CD4-positive, alpha-beta memory T cell (primary cell): Measurements from ENCODE around the gene PPIA. TPM values are rescaled to one million over a fixed set of nuclear protein-coding genes. Genes with fewer than 3 reads are reported as not detected.

ENCODE experiments used
- CTCF ChIA-PET: fragments of 350-600 bp; sonication (Branson Sonifier 250); formaldehyde crosslinking; loops from one replicate; lab custom pipeline; 2021; ENCODE audit warnings: inconsistent platforms; ENCODE audit not compliant: partially characterized antibody; lab: Charles Lee
- POLR2A ChIA-PET: fragments of 350-600 bp; sonication (Branson Sonifier 250); formaldehyde crosslinking; loops from one replicate; lab custom pipeline; 2021; ENCODE audit not compliant: partially characterized antibody; lab: Charles Lee
- DNase-seq, 5 donors: peaks; one replicate each; pipeline versions ENCODE4 v3.0.0 to v3.0.0-alpha.2; 2020 to 2022; ENCODE audit warnings: mixed read lengths in 1 of 5
- H3K27ac ChIP-seq: one replicate; pipeline ENCODE4 v1.7.0; 2013; ENCODE audit warnings: low read depth, low read length
- H3K27me3 ChIP-seq: 2 replicates; pipeline ENCODE4 v1.7.0; 2013; ENCODE audit warnings: mild to moderate bottlenecking, low read length, moderate library complexity; ENCODE audit not compliant: insufficient read depth
- H3K36me3 ChIP-seq: 2 replicates; pipeline ENCODE4 v1.7.0; 2013; ENCODE audit warnings: mild to moderate bottlenecking, low read length, moderate library complexity; ENCODE audit not compliant: insufficient read depth
- H3K4me1 ChIP-seq: 2 replicates; pipeline ENCODE4 v1.7.0; 2013; ENCODE audit warnings: mild to moderate bottlenecking, low read length, moderate library complexity; ENCODE audit not compliant: insufficient read depth
- H3K4me3 ChIP-seq, 2 donors: one replicate each; pipeline ENCODE4 v1.7.0; 2013; ENCODE audit warnings: low read length in 2 of 2, mild to moderate bottlenecking in 1 of 2
- H3K9me3 ChIP-seq, 2 donors: one replicate each; pipeline ENCODE4 v1.7.0; 2013; ENCODE audit warnings: low read length in 2 of 2, control low read depth in 1 of 2; ENCODE audit not compliant: control insufficient read depth in 1 of 2
- H3K27ac Mint-ChIP-seq, 7 donors: one replicate each; pipeline ENCODE4 v1.8.0; 2020 to 2021; ENCODE audit warnings: mixed read lengths in 7 of 7, mild to moderate bottlenecking in 6 of 7, inconsistent platforms in 3 of 7, moderate library complexity in 3 of 7
- H3K27me3 Mint-ChIP-seq, 2 donors: one replicate each; pipeline ENCODE4 v1.8.0; 2020 to 2021; ENCODE audit warnings: mixed read lengths in 2 of 2
- H3K36me3 Mint-ChIP-seq, 2 donors: one replicate each; pipeline ENCODE4 v1.8.0; 2020 to 2021; ENCODE audit warnings: mixed read lengths in 2 of 2, inconsistent platforms in 1 of 2, mild to moderate bottlenecking in 1 of 2
- H3K4me1 Mint-ChIP-seq, 4 donors: one replicate each; pipeline ENCODE4 v1.8.0; 2020 to 2021; ENCODE audit warnings: mixed read lengths in 4 of 4, mild to moderate bottlenecking in 1 of 4
- H3K4me3 Mint-ChIP-seq, 8 donors: one replicate each; pipeline ENCODE4 v1.8.0; 2020 to 2021; ENCODE audit warnings: mixed read lengths in 8 of 8, mild to moderate bottlenecking in 7 of 8, moderate library complexity in 6 of 8, inconsistent platforms in 3 of 8
- H3K9me3 Mint-ChIP-seq, 8 donors: one replicate each; pipeline ENCODE4 v1.8.0; 2020 to 2021; ENCODE audit warnings: mixed read lengths in 8 of 8, mild to moderate bottlenecking in 5 of 8, inconsistent platforms in 3 of 8, moderate library complexity in 1 of 8
- intact Hi-C: fragments of 100-400 bp; cut with micrococcal nuclease; formaldehyde crosslinking; loops from one replicate; pipeline ENCODE4 v1.15.1; 2023
- polyA plus RNA-seq, 2 donors: library from polyadenylated mRNA; unstranded; fragments of 300-500 nt; fragmentation: Illumina TruSeq; gene quantifications; one replicate each; pipeline ENCODE4 v1.2.3, GENCODE V29; 2021
- total RNA-seq, 2 experiments: library from RNA; stranded (reverse); gene quantifications; one replicate each; pipeline ENCODE4 v1.2.3, GENCODE V29; 2021

Gene PPIA
- total and polyA plus RNA-seq, 4 experiments from 2014 or later: 677 to 3,590 (median 1,761) TPM

- DNase-seq: no peak
- peaks cover 16% of the 10 kb centered on the region for H3K4me1 ChIP-seq
- H3K4me1 Mint-ChIP-seq: peaks cover 0 to 17% (median 15%) of the 10 kb centered on the region in 4 donors
Measured at GRCh38 chr7:44764081-44764480, 32.4 kb upstream of the PPIA start.

GRCh38 chr7:44764665-44765578 is 31.6 kb upstream of the PPIA start:
- Histone ChIP-seq H3K4me1 (peaks cover 24% of the 10 kb centered on the region), H3K9me3 (no peaks in the 10 kb centered on the region), H3K36me3 (peaks cover 73% of the 10 kb centered on the region), H3K4me3 (no peak overlapping the region), H3K27ac (no peak overlapping the region), H3K27me3 (no peaks in the 10 kb centered on the region)
- DNase-seq: no peak
- peaks cover 5 to 25% (median 22%) of the 10 kb centered on the region in 4 donors for H3K4me1 Mint-ChIP-seq
- CTCF ChIA-PET: interaction anchor here (0.7 kb wide), 1 partner anchor 71 kb away, joined by 3 read pairs; no protein-coding TSS in a partner anchor
- intact Hi-C loops: no loop called here
- H3K9me3 Mint-ChIP-seq: no peaks in the 10 kb centered on the region
- H3K27me3 Mint-ChIP-seq: no peaks in the 10 kb centered on the region
- H3K4me3 Mint-ChIP-seq: no peak overlapping the region
- POLR2A ChIA-PET: interaction anchor here (1.3 kb wide), 1 partner anchor 32 kb away, joined by 4 read pairs; no protein-coding TSS in a partner anchor
- no peak overlapping the region for H3K27ac Mint-ChIP-seq
- peaks cover 35 to 75% of the 10 kb centered on the region in 2 donors for H3K36me3 Mint-ChIP-seq

More at GRCh38 chr7:44764081-44764480, 32.4 kb upstream of the PPIA start:
- H3K4me3 ChIP-seq: no peak overlapping the region
- peaks cover 81% of the 10 kb centered on the region for H3K36me3 ChIP-seq
- no peaks in the 10 kb centered on the region for H3K27me3 ChIP-seq
- H3K4me3 Mint-ChIP-seq: no peak overlapping the region
- ChIA-PET CTCF (no interaction called here), POLR2A (interaction anchor here (1.3 kb wide), 1 partner anchor 33 kb away, joined by 4 read pairs; no protein-coding TSS in a partner anchor)
- H3K27ac ChIP-seq: no peak overlapping the region
- H3K9me3 Mint-ChIP-seq: no peaks in the 10 kb centered on the region
- intact Hi-C loops: no loop called here
- H3K27ac Mint-ChIP-seq: peak overlapping the region in 2 of 7 donors; percentile 14 to 78
- peaks cover 35 to 78% of the 10 kb centered on the region in 2 donors for H3K36me3 Mint-ChIP-seq
- no peaks in the 10 kb centered on the region for H3K27me3 Mint-ChIP-seq
- H3K9me3 ChIP-seq: no peaks in the 10 kb centered on the region

- Mint-ChIP-seq H3K27me3 (no peaks in the 10 kb centered on the region), H3K36me3 (peaks cover 30 to 67% of the 10 kb centered on the region in 2 donors), H3K4me3 (no peak overlapping the region), H3K9me3 (no peaks in the 10 kb centered on the region), H3K4me1 (peaks cover 11 to 34% (median 30%) of the 10 kb centered on the region in 4 donors), H3K27ac (peak overlapping the region in 4 of 7 donors; percentile 21 to 75 (median 59))
- intact Hi-C loops: no loop called here
- Histone ChIP-seq H3K27me3 (no peaks in the 10 kb centered on the region), H3K4me1 (peaks cover 33% of the 10 kb centered on the region), H3K4me3 (no peak overlapping the region), H3K27ac (no peak overlapping the region), H3K36me3 (peaks cover 64% of the 10 kb centered on the region), H3K9me3 (no peaks in the 10 kb centered on the region)
- ChIA-PET POLR2A (interaction anchor here (1.5 to 1.8 kb wide), 2 partner anchors 81 to 159 kb away, joined by 4 to 6 read pairs; partner anchors contain the start of gene OGDH), CTCF (interaction anchor here (1.2 kb wide), 1 partner anchor 35 kb away, joined by 4 read pairs; no protein-coding TSS in a partner anchor)
- DNase-seq: no peak
Measured at GRCh38 chr7:44765579-44766415, 30.7 kb upstream of the PPIA start.

- H3K27me3 Mint-ChIP-seq: no peaks in the 10 kb centered on the region
- H3K4me1 Mint-ChIP-seq: peaks cover 15 to 40% (median 33%) of the 10 kb centered on the region in 4 donors
- Histone ChIP-seq H3K27me3 (no peaks in the 10 kb centered on the region), H3K36me3 (peaks cover 58% of the 10 kb centered on the region), H3K4me3 (no peak overlapping the region), H3K9me3 (no peaks in the 10 kb centered on the region), H3K27ac (no peak overlapping the region), H3K4me1 (peaks cover 39% of the 10 kb centered on the region)
- POLR2A ChIA-PET: interaction anchor here (1.5 to 1.8 kb wide), 2 partner anchors 81 to 160 kb away, joined by 4 to 6 read pairs; partner anchors contain the start of gene OGDH
- peaks cover 30 to 65% of the 10 kb centered on the region in 2 donors for H3K36me3 Mint-ChIP-seq
- no peak overlapping the region for H3K4me3 Mint-ChIP-seq
- DNase-seq: no peak
- CTCF ChIA-PET: interaction anchor here (1.2 kb wide), 1 partner anchor 35 kb away, joined by 4 read pairs; no protein-coding TSS in a partner anchor
- intact Hi-C loops: no loop called here
- no peaks in the 10 kb centered on the region for H3K9me3 Mint-ChIP-seq
- peak overlapping the region in 2 of 7 donors; percentile 21 to 62 for H3K27ac Mint-ChIP-seq
Measured at GRCh38 chr7:44766416-44766801, 30.1 kb upstream of the PPIA start.

GRCh38 chr7:44767134-44767911 is 29.2 kb upstream of the PPIA start:
- Mint-ChIP-seq H3K27ac (peak overlapping the region in 6 of 7 donors; percentile 35 to 81 (median 64)), H3K36me3 (peaks cover 26 to 58% of the 10 kb centered on the region in 2 donors), H3K9me3 (no peaks in the 10 kb centered on the region), H3K27me3 (no peaks in the 10 kb centered on the region), H3K4me3 (no peak overlapping the region), H3K4me1 (peaks cover 17 to 49% (median 37%) of the 10 kb centered on the region in 4 donors)
- Histone ChIP-seq H3K36me3 (peaks cover 51% of the 10 kb centered on the region), H3K4me3 (no peak overlapping the region), H3K27ac (peak overlapping the region; percentile 5), H3K27me3 (no peaks in the 10 kb centered on the region), H3K9me3 (no peaks in the 10 kb centered on the region), H3K4me1 (peaks cover 41% of the 10 kb centered on the region)
- CTCF ChIA-PET: interaction anchor here (0.7 to 1.3 kb wide), 8 partner anchors 24 to 368 kb away, joined by 3 to 5 read pairs (median 3); no protein-coding TSS in a partner anchor
- no peak for DNase-seq
- POLR2A ChIA-PET: interaction anchor here (0.6 to 4.5 kb wide), 5 partner anchors 17 to 161 kb away, joined by 3 to 16 read pairs (median 4); partner anchors contain the start of gene OGDH
- intact Hi-C loops: no loop called here
